Subcutaneous abdominal adipose tissue (tissue), 5 donors: Measurements from ENCODE around the gene IZUMO4.

ENCODE experiments used
- H3K27ac ChIP-seq: one replicate; pipeline ENCODE4 v1.7.0; 2013; ENCODE audit warnings: low read depth, mild to moderate bottlenecking, inconsistent platforms, low read length, moderate library complexity
- H3K27me3 ChIP-seq, 5 donors: one replicate each; pipeline ENCODE4 v1.7.0; 2013; ENCODE audit warnings: low read length in 5 of 5, inconsistent platforms in 1 of 5; ENCODE audit not compliant: control insufficient read depth in 5 of 5, insufficient read depth in 4 of 5
- H3K36me3 ChIP-seq, 5 donors: one replicate each; pipeline ENCODE4 v1.7.0; 2013; ENCODE audit warnings: low read length in 5 of 5; ENCODE audit not compliant: control insufficient read depth in 5 of 5, insufficient read depth in 5 of 5
- H3K4me1 ChIP-seq, 5 donors: one replicate each; pipeline ENCODE4 v1.7.0; 2013; ENCODE audit warnings: low read length in 5 of 5, mild to moderate bottlenecking in 3 of 5, moderate library complexity in 1 of 5; ENCODE audit not compliant: control insufficient read depth in 5 of 5, insufficient read depth in 5 of 5
- H3K4me3 ChIP-seq, 5 donors: one replicate each; pipeline ENCODE4 v1.7.0; 2013; ENCODE audit warnings: low read length in 5 of 5, low read depth in 1 of 5
- H3K9ac ChIP-seq, 5 donors: one replicate each; pipeline ENCODE4 v1.7.0; 2013; ENCODE audit warnings: low read length in 5 of 5, mild to moderate bottlenecking in 4 of 5, moderate library complexity in 3 of 5
- H3K9me3 ChIP-seq, 5 donors: one replicate each; pipeline ENCODE4 v1.7.0; 2013; ENCODE audit warnings: low read length in 5 of 5; ENCODE audit not compliant: control insufficient read depth in 5 of 5
- donor health status: healthy.
- donor health status: healthy.
- donor health status: healthy.
- donor health status: healthy.
- donor health status: healthy.

IZUMO4 gene

DNA sequence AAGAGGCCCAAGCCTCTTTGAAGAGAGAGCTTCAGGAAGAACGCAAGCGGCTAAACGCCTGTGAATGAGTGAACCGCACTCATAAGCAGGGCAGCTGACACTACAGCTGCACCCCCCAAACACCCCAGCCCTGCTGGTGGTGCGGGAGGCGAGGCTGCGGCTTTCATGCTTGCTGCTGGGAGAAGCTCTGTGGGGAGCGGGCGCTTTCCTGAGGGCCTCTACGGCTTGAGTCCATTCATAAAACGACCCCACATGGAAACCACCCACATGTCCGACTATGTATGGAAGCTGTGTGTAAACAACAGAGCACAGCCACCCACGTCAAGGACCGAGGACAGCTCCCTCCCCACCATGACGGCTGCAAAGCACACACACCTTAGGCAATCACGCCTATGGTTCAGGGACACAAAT is 49.1 kb downstream of the IZUMO4 start:
- Histone ChIP-seq H3K9me3 (no peaks in the 10 kb centered on the region), H3K36me3 (peaks cover 0 to 13% (median 6%) of the 10 kb centered on the region in 5 donors), H3K27me3 (no peaks in the 10 kb centered on the region), H3K27ac (no peak overlapping the region), H3K4me3 (no peak overlapping the region), H3K4me1 (peaks cover 8 to 31% (median 25%) of the 10 kb centered on the region in 5 donors), H3K9ac (no peak overlapping the region)

- Histone ChIP-seq H3K27me3 (peaks cover 0 to 4% (median 0%) of the 10 kb centered on the region in 5 donors), H3K9me3 (no peaks in the 10 kb centered on the region), H3K4me1 (peaks cover 12 to 39% (median 32%) of the 10 kb centered on the region in 5 donors), H3K4me3 (no peak overlapping the region), H3K9ac (peak overlapping the region in 1 of 5 donors; percentile 47), H3K36me3 (peaks cover 0 to 13% (median 6%) of the 10 kb centered on the region in 5 donors), H3K27ac (no peak overlapping the region)
Measured at GRCh38 chr19:2148482-2149135, 51.9 kb downstream of the IZUMO4 start.
